Activated CD8-positive, alpha-beta T cell treated with anti-CD3 and anti-CD28 coated beads, Interleukin-2, amount 10 ng/mL, durations not matched to agents 7 days and 5 days (primary cell): ENCODE data around the gene UAP1. TPM values are rescaled to one million over a fixed set of nuclear protein-coding genes. Genes with fewer than 3 reads are reported as not detected.

ENCODE experiments used
- ATAC-seq: fragments of 150-1000 bp; cut with Tn5 transposase; one replicate; pipeline ENCODE4 v1.10.0; 2021; ENCODE audit warnings: moderate library complexity
- CTCF ChIA-PET: fragments of 350-600 bp; sonication (Branson Sonifier 250); formaldehyde crosslinking; loops from one replicate; lab custom pipeline; 2021; ENCODE audit warnings: antibody characterized with exemption; lab: Charles Lee
- POLR2A ChIA-PET: fragments of 350-600 bp; sonication (Branson Sonifier 250); formaldehyde crosslinking; loops from one replicate; lab custom pipeline; 2021; ENCODE audit warnings: antibody characterized with exemption; lab: Charles Lee
- DNase-seq: peaks from one replicate; pipeline ENCODE4 v3.0.0-alpha.2; 2020
- H3K27ac Mint-ChIP-seq: one replicate; pipeline ENCODE4 v1.8.0; 2021; ENCODE audit warnings: mild to moderate bottlenecking, mixed read lengths
- H3K27me3 Mint-ChIP-seq: one replicate; pipeline ENCODE4 v1.8.0; 2021; ENCODE audit warnings: low read depth, mixed read lengths
- H3K36me3 Mint-ChIP-seq: one replicate; pipeline ENCODE4 v1.8.0; 2021; ENCODE audit warnings: low read depth, mixed read lengths
- H3K4me1 Mint-ChIP-seq: one replicate; pipeline ENCODE4 v1.8.0; 2021; ENCODE audit warnings: low read depth, mixed read lengths
- H3K4me3 Mint-ChIP-seq: one replicate; pipeline ENCODE4 v1.8.0; 2021; ENCODE audit warnings: mild to moderate bottlenecking, mixed read lengths
- H3K9me3 Mint-ChIP-seq: one replicate; pipeline ENCODE4 v1.8.0; 2022; ENCODE audit warnings: mixed read lengths; ENCODE audit not compliant: insufficient read depth
- total RNA-seq, 2 experiments: library from RNA; stranded (reverse); gene quantifications; one replicate each; pipeline ENCODE4 v1.2.3, GENCODE V29; 2021

UAP1 gene
- total RNA-seq, 2 experiments from 2014 or later, result 15.5 to 15.7 TPM

GRCh38 chr1:162621256-162621655, 59.7 kb downstream of the UAP1 start:
- DNase-seq (no peak), ATAC-seq (no peak)
- H3K27me3 Mint-ChIP-seq, result peaks cover 3% of the 10 kb centered on the region
- CTCF ChIA-PET, result no interaction called here
- H3K9me3 Mint-ChIP-seq, result peaks cover 12% of the 10 kb centered on the region
- no peaks in the 10 kb centered on the region for H3K4me1 Mint-ChIP-seq
- H3K36me3 Mint-ChIP-seq, result peaks cover 2% of the 10 kb centered on the region
- H3K4me3 Mint-ChIP-seq, result no peak overlapping the region
- POLR2A ChIA-PET, result no interaction called here
- no peak overlapping the region for H3K27ac Mint-ChIP-seq

- CTCF ChIA-PET, result interaction anchor here (1.9 kb wide), 1 partner anchor 12 kb away, joined by 13 read pairs; no protein-coding TSS in a partner anchor
- ATAC-seq, result no peak
- DNase-seq, result no peak
- Mint-ChIP-seq H3K36me3 (no peaks in the 10 kb centered on the region), H3K4me1 (no peaks in the 10 kb centered on the region), H3K9me3 (no peaks in the 10 kb centered on the region), H3K4me3 (no peak overlapping the region), H3K27me3 (peaks cover 5% of the 10 kb centered on the region), H3K27ac (no peak overlapping the region)
- POLR2A ChIA-PET, result no interaction called here
Observed at GRCh38 chr1:162625679-162626078, 64.2 kb downstream of the UAP1 start.

GRCh38 chr1:162626094-162626493, 64.6 kb downstream of the UAP1 start:
- ATAC-seq, result no peak
- no peak overlapping the region for H3K4me3 Mint-ChIP-seq

GRCh38 chr1:162626761-162627160, 65.2 kb downstream of the UAP1 start:
- ChIA-PET POLR2A (no interaction called here), CTCF (interaction anchor here (0.6 to 1.9 kb wide), 2 partner anchors 13 to 32 kb away, joined by 3 to 13 read pairs; no protein-coding TSS in a partner anchor)
- DNase-seq (no peak), ATAC-seq (no peak)
- no peaks in the 10 kb centered on the region for H3K9me3 Mint-ChIP-seq
- H3K4me1 Mint-ChIP-seq, result no peaks in the 10 kb centered on the region
- H3K27ac Mint-ChIP-seq, result no peak overlapping the region
- H3K27me3 Mint-ChIP-seq, result peaks cover 5% of the 10 kb centered on the region
- H3K36me3 Mint-ChIP-seq, result no peaks in the 10 kb centered on the region
- H3K4me3 Mint-ChIP-seq, result no peak overlapping the region

More at GRCh38 chr1:162626094-162626493, 64.6 kb downstream of the UAP1 start:
- POLR2A ChIA-PET, result no interaction called here
- CTCF ChIA-PET, result interaction anchor here (1.9 kb wide), 1 partner anchor 12 kb away, joined by 13 read pairs; no protein-coding TSS in a partner anchor
- no peak overlapping the region for H3K27ac Mint-ChIP-seq
- H3K9me3 Mint-ChIP-seq, result no peaks in the 10 kb centered on the region
- H3K27me3 Mint-ChIP-seq, result peaks cover 5% of the 10 kb centered on the region
- H3K4me1 Mint-ChIP-seq, result no peaks in the 10 kb centered on the region
- no peak for DNase-seq
- no peaks in the 10 kb centered on the region for H3K36me3 Mint-ChIP-seq

GRCh38 chr1:162627662-162628296, 66.3 kb downstream of the UAP1 start:
- CTCF ChIA-PET, result interaction anchor here (1.9 kb wide), 1 partner anchor 14 kb away, joined by 13 read pairs; no protein-coding TSS in a partner anchor
- no peak for ATAC-seq
- no peaks in the 10 kb centered on the region for H3K4me1 Mint-ChIP-seq
- no peak for DNase-seq
- H3K9me3 Mint-ChIP-seq, result no peaks in the 10 kb centered on the region
- H3K27ac Mint-ChIP-seq, result no peak overlapping the region
- POLR2A ChIA-PET, result no interaction called here
- H3K4me3 Mint-ChIP-seq, result no peak overlapping the region
- no peaks in the 10 kb centered on the region for H3K36me3 Mint-ChIP-seq
- H3K27me3 Mint-ChIP-seq, result peaks cover 5% of the 10 kb centered on the region

- ATAC-seq, result no peak
- Mint-ChIP-seq H3K27ac (no peak overlapping the region), H3K4me3 (no peak overlapping the region), H3K36me3 (no peaks in the 10 kb centered on the region), H3K4me1 (no peaks in the 10 kb centered on the region), H3K27me3 (peaks cover 5% of the 10 kb centered on the region), H3K9me3 (no peaks in the 10 kb centered on the region)
- ChIA-PET POLR2A (no interaction called here), CTCF (interaction anchor here (0.6 to 1.3 kb wide), 2 partner anchors 59 to 490 kb away, joined by 3 read pairs; no protein-coding TSS in a partner anchor)
- DNase-seq, result no peak
Observed at GRCh38 chr1:162629077-162629627, 67.6 kb downstream of the UAP1 start.

GRCh38 chr1:162629651-162630050, 68.1 kb downstream of the UAP1 start:
- H3K9me3 Mint-ChIP-seq, result no peaks in the 10 kb centered on the region
- DNase-seq, result no peak
- H3K4me1 Mint-ChIP-seq, result no peaks in the 10 kb centered on the region
- CTCF ChIA-PET, result interaction anchor here (1.3 kb wide), 1 partner anchor 60 kb away, joined by 3 read pairs; no protein-coding TSS in a partner anchor
- POLR2A ChIA-PET, result no interaction called here
- no peak overlapping the region for H3K4me3 Mint-ChIP-seq
- ATAC-seq, result no peak
- H3K27me3 Mint-ChIP-seq, result peaks cover 5% of the 10 kb centered on the region
- no peak overlapping the region for H3K27ac Mint-ChIP-seq
- no peaks in the 10 kb centered on the region for H3K36me3 Mint-ChIP-seq

GRCh38 chr1:162631546-162632191, 70.1 kb downstream of the UAP1 start:
- Mint-ChIP-seq H3K27me3 (peaks cover 5% of the 10 kb centered on the region), H3K9me3 (no peaks in the 10 kb centered on the region)
- no peak for DNase-seq

GRCh38 chr1:162632217-162632666, 70.7 kb downstream of the UAP1 start, which contains the start of gene DDR2:
DDR2 (plus strand) TSS chr1:162632464; CDS start chr1:162719064, 86,600 bp downstream.
- Mint-ChIP-seq H3K4me1 (no peaks in the 10 kb centered on the region), H3K4me3 (no peak within 1 kb of the TSS), H3K36me3 (no peaks in the 10 kb centered on the region), H3K27ac (no peak within 1 kb of the TSS), H3K9me3 (no peaks in the 10 kb centered on the region), H3K27me3 (peaks cover 5% of the 10 kb centered on the region)
- POLR2A ChIA-PET, result no interaction called here
- CTCF ChIA-PET, result interaction anchor here (0.6 to 0.9 kb wide), 2 partner anchors 19 to 98 kb away, joined by 3 read pairs; no protein-coding TSS in a partner anchor
- no peak for DNase-seq
- ATAC-seq, result no peak

More at GRCh38 chr1:162631546-162632191, 70.1 kb downstream of the UAP1 start:
- Mint-ChIP-seq H3K27ac (no peak overlapping the region), H3K4me1 (no peaks in the 10 kb centered on the region), H3K36me3 (no peaks in the 10 kb centered on the region), H3K4me3 (no peak overlapping the region)
- no peak for ATAC-seq
- ChIA-PET CTCF (no interaction called here), POLR2A (no interaction called here)

GRCh38 chr1:162632698-162633080, 71.2 kb downstream of the UAP1 start:
- ATAC-seq (no peak), DNase-seq (no peak)
- no peak overlapping the region for H3K4me3 Mint-ChIP-seq
- H3K27me3 Mint-ChIP-seq, result peaks cover 5% of the 10 kb centered on the region
- H3K27ac Mint-ChIP-seq, result no peak overlapping the region
- no peaks in the 10 kb centered on the region for H3K36me3 Mint-ChIP-seq
- ChIA-PET POLR2A (no interaction called here), CTCF (interaction anchor here (0.6 to 0.9 kb wide), 2 partner anchors 19 to 97 kb away, joined by 3 read pairs; no protein-coding TSS in a partner anchor)
- H3K4me1 Mint-ChIP-seq, result no peaks in the 10 kb centered on the region
- H3K9me3 Mint-ChIP-seq, result no peaks in the 10 kb centered on the region

- CTCF ChIA-PET, result interaction anchor here (0.6 to 1.5 kb wide), 3 partner anchors 14 to 97 kb away, joined by 3 read pairs; no protein-coding TSS in a partner anchor
- Mint-ChIP-seq H3K4me3 (no peak overlapping the region), H3K4me1 (no peaks in the 10 kb centered on the region), H3K9me3 (no peaks in the 10 kb centered on the region), H3K27ac (no peak overlapping the region), H3K27me3 (peaks cover 5% of the 10 kb centered on the region), H3K36me3 (no peaks in the 10 kb centered on the region)
- DNase-seq, result no peak
- POLR2A ChIA-PET, result no interaction called here
- no peak for ATAC-seq
Observed at GRCh38 chr1:162633081-162633762, 71.7 kb downstream of the UAP1 start.
